Omental fat pad (tissue), 4 donors: ENCODE measurements around the gene NODAL. TPM values are rescaled to one million over a fixed set of nuclear protein-coding genes. Genes with fewer than 3 reads are reported as not detected.
"Not testable (repeated sequence)": the region's sequence is repeated elsewhere in the genome, so short reads cannot be mapped to it uniquely, and the experiment has no call there.

Source experiments
- ATAC-seq: fragments of 150-250 bp; one replicate; pipeline ENCODE4 v1.9.1; 2016; ENCODE audit warnings: mild to moderate bottlenecking, moderate library complexity; ENCODE audit not compliant: low FRiP score
- DNase-seq: peaks from one replicate; pipeline ENCODE4 v3.0.0-alpha.2; 2019; ENCODE audit warnings: low spot score
- CTCF ChIP-seq, 3 donors: fragments of 450-650 bp; IDR thresholded peaks; one replicate each; pipeline ENCODE4 v1.5.1; 2016 to 2017; ENCODE audit warnings: antibody characterized with exemption in 3 of 3, mild to moderate bottlenecking in 3 of 3, moderate library complexity in 2 of 3
- total RNA-seq, 4 donors: library from RNA; depleted of rRNA; stranded (reverse); fragments of >200 nt; gene quantifications; one replicate each; pipeline ENCODE4 v1.1.0, GENCODE V29; 2016

Gene NODAL
- total RNA-seq: not detected

GRCh38 chr10:70441161-70441894 lies at the start of gene NODAL:
Gene NODAL (minus strand): TSS chr10:70441681. CDS start chr10:70441667, 14 bp downstream.
- TF ChIP-seq CTCF (IDR thresholded peaks at IDR 0.05): no peak
- DNase-seq (no peak), ATAC-seq (peak; percentile 34)

- no peak for ATAC-seq
These were observed 48.7 kb upstream of the NODAL start for GRCh38 chr10:70490142-70490541.

GRCh38 chr10:70487824-70488223 lies 46.3 kb upstream of the NODAL start:
- ATAC-seq: no peak

More at GRCh38 chr10:70490142-70490541, 48.7 kb upstream of the NODAL start:
- DNase-seq: no peak
- no peak for TF ChIP-seq CTCF (IDR thresholded peaks at IDR 0.05)

GRCh38 chr10:70483872-70484271 lies 42.4 kb upstream of the NODAL start:
- DNase-seq, ATAC-seq: not testable (repeated sequence)

More at GRCh38 chr10:70487824-70488223, 46.3 kb upstream of the NODAL start:
- no peak for DNase-seq
- TF ChIP-seq CTCF (IDR thresholded peaks at IDR 0.05): no peak

GRCh38 chr10:70482982-70483760 lies 41.7 kb upstream of the NODAL start:
- no peak for DNase-seq
- no peak for TF ChIP-seq CTCF (IDR thresholded peaks at IDR 0.05)
- ATAC-seq: no peak

- ATAC-seq: no peak
- no peak for DNase-seq
- no peak for TF ChIP-seq CTCF (IDR thresholded peaks at IDR 0.05)
These were observed 40.5 kb upstream of the NODAL start for GRCh38 chr10:70481831-70482530.

GRCh38 chr10:70481105-70481504 lies 39.6 kb upstream of the NODAL start:
- no peak for DNase-seq
- TF ChIP-seq CTCF (IDR thresholded peaks at IDR 0.05): no peak
- no peak for ATAC-seq
